Stomach (tissue), 9 donors: ENCODE results near the gene GPC5. TPM values are rescaled to one million over a fixed set of nuclear protein-coding genes. Genes with fewer than 3 reads are reported as not detected.
A peak's percentile ranks its signal among the peaks of the same experiment; 100 is the strongest.

Experiments
- DNase-seq, 2 donors: peaks; one replicate each; pipeline versions ENCODE4 v3.0.0 to v3.0.0-alpha.2; 2013 to 2019
- H3K27ac ChIP-seq, 5 donors: fragments of 200-600 bp in 4 of 5; sonication (generic) in 4 of 5; one replicate each; pipeline ENCODE4 v1.5.1; 2013 to 2019; ENCODE audit warnings: mild to moderate bottlenecking in 1 of 5, moderate library complexity in 1 of 5
- H3K27me3 ChIP-seq, 3 donors: fragments of 200-600 bp; sonication (generic); one replicate each; pipeline ENCODE4 v1.5.1; 2017 to 2019; ENCODE audit warnings: mixed run types in 1 of 3
- H3K36me3 ChIP-seq, 4 donors: fragments of 200-600 bp; sonication (generic); 1 replicate in 3 of 4; 2 replicates in 1 of 4; pipeline ENCODE4 v1.5.1; 2016 to 2019
- H3K4me1 ChIP-seq, 4 donors: fragments of 200-600 bp; sonication (generic); one replicate each; pipeline ENCODE4 v1.5.1; 2016 to 2019
- H3K4me3 ChIP-seq, 4 donors: fragments of 200-600 bp; sonication (generic) in 3 of 4; one replicate each; pipeline ENCODE4 v1.5.1; 2016 to 2019; ENCODE audit warnings: mild to moderate bottlenecking in 1 of 4
- H3K9me3 ChIP-seq, 4 donors: fragments of 200-600 bp; sonication (generic); one replicate each; pipeline ENCODE4 v1.5.1; 2016 to 2019
- CTCF ChIP-seq, 7 experiments: fragments of 450-650 bp in 4 of 7; fragments of 200-600 bp in 3 of 7; sonication (generic) in 3 of 7; IDR thresholded peaks; one replicate each; pipeline ENCODE4 v1.5.1; 2016 to 2019; ENCODE audit warnings: antibody characterized with exemption in 7 of 7, control low read depth in 2 of 7, mild to moderate bottlenecking in 1 of 7
- EP300 ChIP-seq: sonication (generic); formaldehyde crosslinking; IDR thresholded peaks from one replicate; pipeline ENCODE4 v1.6.1; 2017; ENCODE audit warnings: antibody characterized with exemption
- POLR2A ChIP-seq, 4 donors: fragments of 450-650 bp; IDR thresholded peaks; one replicate each; pipeline ENCODE4 v1.6.1; 2016; ENCODE audit warnings: antibody characterized with exemption in 4 of 4, control low read depth in 2 of 4, mild to moderate bottlenecking in 1 of 4, moderate library complexity in 1 of 4
- POLR2AphosphoS5 ChIP-seq, 3 donors: sonication (generic); formaldehyde crosslinking; IDR thresholded peaks; one replicate each; pipeline ENCODE4 v1.6.1; 2016; ENCODE audit warnings: antibody characterized with exemption in 3 of 3
- WGBS, 5 donors: extraction: QIAGEN DNeasy Blood & Tissue Kit in 3 of 5; methylation state at CpG; one replicate each; pipeline versions ENCODE4 v1.1.5 to v1.1.7; 2013 to 2018; 5-methylcytosine and 5-hydroxymethylcytosine counted together
- intact Hi-C: fragments of 100-400 bp; cut with DNase I; formaldehyde crosslinking; loops from one replicate; pipeline ENCODE4 v1.15.1; 2023; ENCODE audit warnings: low total_unique reads
- polyA plus RNA-seq, 3 donors: library from polyadenylated mRNA; stranded (reverse); fragments of 200-250 nt; gene quantifications; one replicate each; pipeline ENCODE4 v1.2.3, GENCODE V29; 2013
- total RNA-seq, 5 donors: library from RNA; depleted of rRNA; stranded (reverse); fragments of >200 nt; gene quantifications; one replicate each; pipeline versions ENCODE4 v1.1.0 to v1.2.3, GENCODE V29; 2014 to 2016
- donor health status: healthy with polysubstance abuse.
- donor health status: Bipolar disorder and iron deficiency.
- donor health status: healthy.

GPC5 gene
- total and polyA plus RNA-seq, 8 donors: 0.87 to 2.8 TPM; not detected in 6

GRCh38 chr13:91355826-91356710 is 42.4 kb upstream of the GPC5 start:
- WGBS, 5 donors: 94 to 98% (median 96%) methylated on average over 6 of the region's 6 CpGs
- no peak overlapping the region for H3K27ac ChIP-seq
- no peak overlapping the region for H3K4me3 ChIP-seq
- no peaks in the 10 kb centered on the region for H3K9me3 ChIP-seq
- TF ChIP-seq POLR2A (IDR thresholded peaks at IDR 0.05): no peak
- intact Hi-C loops: no loop called here
- no peak for DNase-seq
- peaks cover 5 to 62% (median 52%) of the 10 kb centered on the region in 4 donors for H3K36me3 ChIP-seq
- peaks cover 0 to 29% (median 9%) of the 10 kb centered on the region in 4 donors for H3K4me1 ChIP-seq
- no peaks in the 10 kb centered on the region for H3K27me3 ChIP-seq

GRCh38 chr13:91356919-91357612 is 41.4 kb upstream of the GPC5 start:
- TF ChIP-seq CTCF (IDR thresholded peaks at IDR 0.05) (no peak), POLR2A (IDR thresholded peaks at IDR 0.05) (no peak), POLR2AphosphoS5 (IDR thresholded peaks at IDR 0.05) (no peak), EP300 (no peak)
- peaks cover 0 to 19% (median 7%) of the 10 kb centered on the region in 4 donors for H3K4me1 ChIP-seq
- no peaks in the 10 kb centered on the region for H3K9me3 ChIP-seq
- H3K27ac ChIP-seq: no peak overlapping the region
- H3K4me3 ChIP-seq: no peak overlapping the region
- H3K36me3 ChIP-seq: peaks cover 5 to 52% (median 45%) of the 10 kb centered on the region in 4 donors
- H3K27me3 ChIP-seq: no peaks in the 10 kb centered on the region
- no peak for DNase-seq
- intact Hi-C loops: no loop called here
- 67 to 78% (median 72%) methylated on average over 6 of the region's 6 CpGs for WGBS, 5 donors

GRCh38 chr13:91357613-91358386 is 40.6 kb upstream of the GPC5 start:
- Histone ChIP-seq H3K27ac (no peak overlapping the region), H3K4me1 (peaks cover 0 to 19% (median 7%) of the 10 kb centered on the region in 4 donors), H3K9me3 (no peaks in the 10 kb centered on the region), H3K4me3 (no peak overlapping the region), H3K27me3 (no peaks in the 10 kb centered on the region), H3K36me3 (peaks cover 5 to 45% (median 41%) of the 10 kb centered on the region in 4 donors)
- TF ChIP-seq CTCF (IDR thresholded peaks at IDR 0.05) (no peak), POLR2A (IDR thresholded peaks at IDR 0.05) (no peak), POLR2AphosphoS5 (IDR thresholded peaks at IDR 0.05) (peak in 1 of 3 donors; percentile 16), EP300 (no peak)
- 58 to 67% (median 60%) methylated on average over 7 of the region's 7 CpGs for WGBS, 5 donors
- intact Hi-C loops: no loop called here
- no peak for DNase-seq

- WGBS, 5 donors: 29 to 43% (median 35%) methylated on average over 2 of the region's 2 CpGs
- Histone ChIP-seq H3K9me3 (no peaks in the 10 kb centered on the region), H3K27ac (no peak overlapping the region), H3K4me1 (peaks cover 0 to 15% (median 7%) of the 10 kb centered on the region in 4 donors), H3K27me3 (no peaks in the 10 kb centered on the region), H3K4me3 (no peak overlapping the region), H3K36me3 (peaks cover 5 to 40% (median 35%) of the 10 kb centered on the region in 4 donors)
- peak in 1 of 3 donors; percentile 15 for TF ChIP-seq POLR2AphosphoS5 (IDR thresholded peaks at IDR 0.05)
- TF ChIP-seq POLR2A (IDR thresholded peaks at IDR 0.05): no peak
- intact Hi-C loops: no loop called here
- DNase-seq: peak in 1 of 2 donors; percentile 28
These were observed 40.0 kb upstream of the GPC5 start for GRCh38 chr13:91358387-91358782.

GRCh38 chr13:91359111-91359510 is 39.3 kb upstream of the GPC5 start:
- peaks cover 0 to 8% (median 3%) of the 10 kb centered on the region in 4 donors for H3K4me1 ChIP-seq
- H3K27me3 ChIP-seq: no peaks in the 10 kb centered on the region
- H3K27ac ChIP-seq: no peak overlapping the region
- no peak overlapping the region for H3K4me3 ChIP-seq
- intact Hi-C loops: no loop called here
- TF ChIP-seq EP300 (no peak), CTCF (IDR thresholded peaks at IDR 0.05) (no peak), POLR2AphosphoS5 (IDR thresholded peaks at IDR 0.05) (no peak), POLR2A (IDR thresholded peaks at IDR 0.05) (no peak)
- WGBS, 5 donors: 81 to 89% (median 88%) methylated on average over 4 of the region's 4 CpGs
- no peak for DNase-seq
- no peaks in the 10 kb centered on the region for H3K9me3 ChIP-seq
- peaks cover 5 to 33% (median 27%) of the 10 kb centered on the region in 4 donors for H3K36me3 ChIP-seq
